Neural progenitor cell (in vitro differentiated cells): Measurements from ENCODE around the gene TP53BP2. TPM values are rescaled to one million over a fixed set of nuclear protein-coding genes. Genes with fewer than 3 reads are reported as not detected.

Experiments used
- DNase-seq: peaks from one replicate; pipeline ENCODE4 v3.0.0-alpha.2; 2016; ENCODE audit warnings: low spot score
- H2AFZ ChIP-seq: fragments of 200-600 bp; sonication (generic); replicated peaks from 2 replicates; pipeline ENCODE4 v1.6.1; 2016; ENCODE audit warnings: antibody characterized with exemption
- H3F3A ChIP-seq: fragments of 200-600 bp; sonication (generic); 2 replicates; pipeline ENCODE4 v1.6.1; 2016; ENCODE audit warnings: antibody characterized with exemption, low read depth
- H3K27ac ChIP-seq: fragments of 200-600 bp; sonication (generic); 2 replicates; pipeline ENCODE4 v1.5.1; 2016; ENCODE audit warnings: mild to moderate bottlenecking
- H3K27me3 ChIP-seq: fragments of 200-600 bp; sonication (generic); 2 replicates; pipeline ENCODE4 v1.6.1; 2016; ENCODE audit warnings: mild to moderate bottlenecking, moderate library complexity
- H3K36me3 ChIP-seq: fragments of 200-600 bp; sonication (generic); 2 replicates; pipeline ENCODE4 v1.5.1; 2016
- H3K4me1 ChIP-seq: fragments of 200-600 bp; sonication (generic); 2 replicates; pipeline ENCODE4 v1.6.1; 2016; ENCODE audit warnings: mixed run types
- H3K4me2 ChIP-seq: fragments of 200-600 bp; sonication (generic); 2 replicates; pipeline ENCODE4 v1.6.1; 2016
- H3K4me3 ChIP-seq: fragments of 200-600 bp; sonication (generic); 2 replicates; pipeline ENCODE4 v1.5.1; 2016
- H3K79me2 ChIP-seq: fragments of 200-600 bp; sonication (generic); 2 replicates; pipeline ENCODE4 v1.6.1; 2016; ENCODE audit warnings: low read depth
- H3K9ac ChIP-seq: fragments of 200-600 bp; sonication (generic); 2 replicates; pipeline ENCODE4 v1.6.1; 2016
- H3K9me3 ChIP-seq: fragments of 200-600 bp; sonication (generic); 2 replicates; pipeline ENCODE4 v1.5.1; 2016; ENCODE audit warnings: low read depth
- H4K20me1 ChIP-seq: fragments of 200-600 bp; sonication (generic); 2 replicates; pipeline ENCODE4 v1.6.1; 2016; ENCODE audit warnings: low read depth
- H3K27ac Mint-ChIP-seq: 3 replicates; pipeline ENCODE4 v1.8.0; 2021; ENCODE audit warnings: mixed read lengths
- H3K27me3 Mint-ChIP-seq: 2 replicates; pipeline ENCODE4 v1.8.0; 2022; ENCODE audit warnings: low read depth, mild to moderate bottlenecking, inconsistent platforms, moderate library complexity, mixed read lengths; ENCODE audit not compliant: insufficient read depth
- H3K36me3 Mint-ChIP-seq: 3 replicates; pipeline ENCODE4 v1.8.0; 2021; ENCODE audit warnings: mixed read lengths
- H3K4me1 Mint-ChIP-seq: 3 replicates; pipeline ENCODE4 v1.8.0; 2021; ENCODE audit warnings: mixed read lengths
- H3K4me3 Mint-ChIP-seq: 3 replicates; pipeline ENCODE4 v1.8.0; 2021; ENCODE audit warnings: mild to moderate bottlenecking, moderate library complexity, mixed read lengths
- H3K9me3 Mint-ChIP-seq: 3 replicates; pipeline ENCODE4 v1.8.0; 2020; ENCODE audit warnings: mixed read lengths
- EZH2 ChIP-seq: fragments of 200-600 bp; sonication (generic); IDR thresholded peaks from 2 replicates; pipeline ENCODE4 v1.6.1; 2017; ENCODE audit warnings: antibody characterized with exemption, mild to moderate bottlenecking, moderate library complexity
- EZH2phosphoT487 ChIP-seq: fragments of 200-600 bp; sonication (generic); IDR thresholded peaks from 2 replicates; pipeline ENCODE4 v1.6.1; 2017; ENCODE audit warnings: antibody characterized with exemption
- total RNA-seq: library from RNA; depleted of rRNA; stranded (reverse); fragments of >200 nt; gene quantifications from 2 replicates; pipeline ENCODE4 v1.2.3, GENCODE V29; 2015; ENCODE audit warnings: low replicate concordance
- TF ChIP-seq, protein P1 (sequence below): fragments of 200-600 bp; sonication (generic); IDR thresholded peaks from 2 replicates; pipeline ENCODE4 v1.5.1; 2017; ENCODE audit warnings: antibody characterized with exemption, mild to moderate bottlenecking

Gene TP53BP2
- total RNA-seq, 1 donor from 2014 or later, result 56.3 TPM

DNA sequence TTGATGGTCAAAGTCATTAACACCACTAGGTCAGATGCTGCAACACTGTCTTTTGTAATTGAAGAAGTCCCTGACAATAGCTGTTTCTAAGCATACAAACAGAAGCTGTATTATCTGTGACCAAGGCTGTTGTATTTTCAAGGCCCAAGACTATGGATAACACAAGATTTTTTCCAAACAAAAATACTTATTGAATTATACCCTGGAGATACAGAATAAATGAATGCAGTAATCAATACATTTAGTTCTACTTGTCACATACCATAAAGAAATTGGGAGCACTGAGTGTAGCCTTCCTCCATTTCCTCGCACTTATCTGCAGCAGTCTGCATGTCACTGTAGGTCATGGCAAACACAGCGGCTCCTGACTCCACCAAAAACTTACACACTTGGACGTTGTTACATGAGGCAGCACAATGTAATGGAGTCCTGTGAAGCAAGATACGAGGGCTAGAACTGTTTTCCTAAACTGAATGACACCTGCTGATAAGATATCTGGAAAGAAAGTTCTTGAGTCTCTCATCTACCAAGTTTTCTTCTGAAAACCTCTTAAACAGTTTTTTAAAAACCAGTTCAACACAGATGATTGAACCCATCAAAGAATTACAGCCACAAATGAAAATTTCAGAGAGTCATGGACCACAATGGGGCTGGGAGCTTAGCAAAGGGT lies 56.9 kb downstream of the TP53BP2 start:
- H3K4me3 Mint-ChIP-seq, result no peak overlapping the region
- H4K20me1 ChIP-seq, result peaks cover under 1% of the 10 kb centered on the region
- H3K79me2 ChIP-seq, result no peaks in the 10 kb centered on the region
- DNase-seq, result no peak
- no peak overlapping the region for H2AFZ ChIP-seq
- no peaks in the 10 kb centered on the region for H3K27me3 ChIP-seq
- H3K27ac Mint-ChIP-seq, result no peak overlapping the region
- H3K9me3 ChIP-seq, result no peaks in the 10 kb centered on the region
- no peak overlapping the region for H3K4me3 ChIP-seq
- no peak overlapping the region for H3K27ac ChIP-seq
- no peaks in the 10 kb centered on the region for H3K4me1 ChIP-seq
- peaks cover 15% of the 10 kb centered on the region for H3K36me3 ChIP-seq
- H3K4me2 ChIP-seq, result no peak overlapping the region
- no peak overlapping the region for H3K9ac ChIP-seq
- no peaks in the 10 kb centered on the region for H3K9me3 Mint-ChIP-seq
- H3K36me3 Mint-ChIP-seq, result peaks cover 32% of the 10 kb centered on the region
- H3F3A ChIP-seq, result no peaks in the 10 kb centered on the region
- TF ChIP-seq, protein P1, sequence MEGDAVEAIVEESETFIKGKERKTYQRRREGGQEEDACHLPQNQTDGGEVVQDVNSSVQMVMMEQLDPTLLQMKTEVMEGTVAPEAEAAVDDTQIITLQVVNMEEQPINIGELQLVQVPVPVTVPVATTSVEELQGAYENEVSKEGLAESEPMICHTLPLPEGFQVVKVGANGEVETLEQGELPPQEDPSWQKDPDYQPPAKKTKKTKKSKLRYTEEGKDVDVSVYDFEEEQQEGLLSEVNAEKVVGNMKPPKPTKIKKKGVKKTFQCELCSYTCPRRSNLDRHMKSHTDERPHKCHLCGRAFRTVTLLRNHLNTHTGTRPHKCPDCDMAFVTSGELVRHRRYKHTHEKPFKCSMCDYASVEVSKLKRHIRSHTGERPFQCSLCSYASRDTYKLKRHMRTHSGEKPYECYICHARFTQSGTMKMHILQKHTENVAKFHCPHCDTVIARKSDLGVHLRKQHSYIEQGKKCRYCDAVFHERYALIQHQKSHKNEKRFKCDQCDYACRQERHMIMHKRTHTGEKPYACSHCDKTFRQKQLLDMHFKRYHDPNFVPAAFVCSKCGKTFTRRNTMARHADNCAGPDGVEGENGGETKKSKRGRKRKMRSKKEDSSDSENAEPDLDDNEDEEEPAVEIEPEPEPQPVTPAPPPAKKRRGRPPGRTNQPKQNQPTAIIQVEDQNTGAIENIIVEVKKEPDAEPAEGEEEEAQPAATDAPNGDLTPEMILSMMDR, result no peak
- TF ChIP-seq EZH2, result no peak
- no peak for TF ChIP-seq EZH2phosphoT487
- no peaks in the 10 kb centered on the region for H3K27me3 Mint-ChIP-seq
- H3K4me1 Mint-ChIP-seq, result no peaks in the 10 kb centered on the region

DNA sequence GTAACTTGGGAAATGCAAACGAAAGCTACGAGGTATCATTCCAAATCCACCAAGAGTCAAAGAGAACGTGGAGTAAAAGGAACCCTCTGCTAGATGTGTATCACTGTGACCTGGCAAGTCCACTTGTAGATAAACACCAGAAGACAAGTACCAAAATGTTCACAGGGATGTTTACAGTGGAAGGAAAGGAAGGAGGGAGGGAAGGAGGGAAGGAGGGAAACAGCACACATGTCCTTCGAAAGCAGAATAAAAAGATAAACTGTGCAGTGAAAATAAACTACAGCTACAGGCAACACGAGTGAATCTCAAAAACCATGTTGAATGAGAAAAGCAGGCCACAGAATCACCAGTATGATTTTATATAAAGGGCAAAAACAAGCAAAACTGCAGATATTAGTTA lies 59.9 kb downstream of the TP53BP2 start:
- Histone ChIP-seq H3K4me2 (no peak overlapping the region), H3K9me3 (no peaks in the 10 kb centered on the region), H3K79me2 (no peaks in the 10 kb centered on the region), H2AFZ (no peak overlapping the region), H3K4me3 (no peak overlapping the region), H3K9ac (no peak overlapping the region), H4K20me1 (peaks cover 20% of the 10 kb centered on the region), H3F3A (peaks cover 7% of the 10 kb centered on the region), H3K27me3 (no peaks in the 10 kb centered on the region), H3K36me3 (peaks cover 25% of the 10 kb centered on the region), H3K27ac (no peak overlapping the region), H3K4me1 (peaks cover 6% of the 10 kb centered on the region)
- no peaks in the 10 kb centered on the region for H3K9me3 Mint-ChIP-seq
- DNase-seq, result no peak
- H3K27ac Mint-ChIP-seq, result no peak overlapping the region
- H3K4me3 Mint-ChIP-seq, result no peak overlapping the region
- TF ChIP-seq, protein P1, result no peak
- no peak for TF ChIP-seq EZH2phosphoT487
- TF ChIP-seq EZH2, result no peak
- peaks cover 27% of the 10 kb centered on the region for H3K36me3 Mint-ChIP-seq
- peaks cover 11% of the 10 kb centered on the region for H3K4me1 Mint-ChIP-seq
- no peaks in the 10 kb centered on the region for H3K27me3 Mint-ChIP-seq

DNA sequence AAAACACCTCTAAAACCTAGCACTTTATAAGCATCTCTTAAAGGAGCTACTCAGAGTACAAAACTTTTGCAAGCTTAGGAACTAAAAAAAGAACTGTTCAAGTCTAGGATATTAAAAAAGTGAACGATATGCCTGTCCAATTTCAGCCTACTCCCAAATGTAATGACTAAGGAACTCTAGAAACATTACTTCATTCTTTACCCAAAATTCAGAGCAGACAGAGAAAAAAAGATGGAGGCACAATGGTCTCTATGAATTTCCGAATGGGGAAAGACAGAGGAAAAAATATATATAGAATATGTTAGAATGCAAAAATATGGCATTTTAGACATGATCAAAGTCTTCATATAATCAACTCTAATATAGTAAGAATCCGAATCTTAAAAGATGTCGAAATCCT lies 61.2 kb downstream of the TP53BP2 start:
- Histone ChIP-seq H2AFZ (no peak overlapping the region), H3K27me3 (no peaks in the 10 kb centered on the region), H3K27ac (no peak overlapping the region), H3K4me3 (no peak overlapping the region), H3K9me3 (no peaks in the 10 kb centered on the region), H3K9ac (no peak overlapping the region), H3F3A (peaks cover 7% of the 10 kb centered on the region), H4K20me1 (peaks cover 20% of the 10 kb centered on the region), H3K36me3 (peaks cover 30% of the 10 kb centered on the region), H3K79me2 (no peaks in the 10 kb centered on the region), H3K4me1 (peaks cover 6% of the 10 kb centered on the region), H3K4me2 (no peak overlapping the region)
- Mint-ChIP-seq H3K36me3 (peaks cover 29% of the 10 kb centered on the region), H3K27ac (no peak overlapping the region), H3K9me3 (no peaks in the 10 kb centered on the region), H3K4me1 (peaks cover 15% of the 10 kb centered on the region), H3K4me3 (no peak overlapping the region), H3K27me3 (no peaks in the 10 kb centered on the region)
- DNase-seq, result no peak
- TF ChIP-seq EZH2phosphoT487 (no peak), EZH2 (no peak)
- TF ChIP-seq, protein P1, result no peak
